Activated CD4-positive, alpha-beta T cell treated with anti-CD3 and anti-CD28 coated beads for 1 hour (primary cell): ENCODE results near the gene ECE2.

Experiments
- DNase-seq: peaks from one replicate; pipeline ENCODE4 v3.0.0-alpha.2; 2020

The ECE2 gene

DNA sequence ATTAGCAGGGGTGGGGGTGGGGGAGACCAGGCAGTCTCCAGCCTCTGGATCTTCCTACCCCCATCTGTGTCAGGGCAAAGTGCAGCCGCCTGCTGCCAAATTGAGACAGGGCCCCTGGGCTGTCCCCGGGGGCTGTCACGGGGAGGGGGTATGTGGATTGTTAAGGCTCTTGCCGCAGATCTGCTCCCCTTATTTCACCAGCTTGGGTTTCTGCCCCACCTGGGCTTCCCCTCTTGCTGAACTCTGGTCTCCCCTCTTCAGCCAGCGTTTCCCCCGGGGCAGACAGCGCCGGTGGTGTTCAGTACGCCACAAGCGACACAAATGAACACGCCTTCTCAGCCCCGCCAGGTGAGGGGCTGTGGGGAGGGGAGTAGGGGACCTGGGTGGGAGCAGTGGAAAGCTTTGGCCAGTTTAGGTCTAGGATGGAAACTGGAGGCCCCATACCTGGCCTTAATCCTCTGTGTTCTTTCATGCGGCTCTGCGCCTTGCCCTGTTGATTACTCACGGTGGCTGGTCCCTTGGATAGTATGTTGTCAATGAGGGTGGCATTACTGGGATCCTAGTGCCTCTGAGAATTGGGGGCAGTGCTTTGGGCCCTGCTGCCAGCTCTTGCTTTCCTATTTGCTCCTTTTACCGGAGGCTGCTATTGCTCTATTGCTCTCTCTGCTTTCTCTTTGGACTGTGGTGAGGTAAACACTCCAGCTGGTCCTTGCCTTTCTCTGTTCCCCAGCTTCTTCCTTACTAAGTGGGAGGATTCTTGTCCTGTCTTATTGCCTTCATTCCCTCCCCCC, 40.2 kb downstream of the ECE2 start:
- DNase-seq: no peak

DNA sequence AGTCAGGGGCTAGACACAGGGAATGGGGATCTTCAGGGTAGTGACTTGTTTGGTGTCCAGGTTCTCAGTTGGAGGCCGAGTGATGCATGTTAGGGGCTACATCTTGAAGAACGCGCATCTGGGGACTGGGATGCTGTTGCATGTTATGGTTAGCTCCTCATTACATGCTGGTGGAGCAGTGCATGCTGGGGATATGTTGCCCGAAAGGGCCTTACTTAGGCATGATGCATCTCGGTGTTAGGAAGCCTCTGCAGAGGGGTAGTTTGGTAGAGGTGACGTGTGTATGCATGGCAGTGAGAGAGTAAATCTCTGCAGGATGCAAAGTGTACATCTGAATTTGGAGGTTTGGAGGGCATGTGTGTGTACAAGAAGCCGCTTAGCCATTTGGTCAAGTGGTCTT, 41.0 kb downstream of the ECE2 start:
- DNase-seq: no peak

DNA sequence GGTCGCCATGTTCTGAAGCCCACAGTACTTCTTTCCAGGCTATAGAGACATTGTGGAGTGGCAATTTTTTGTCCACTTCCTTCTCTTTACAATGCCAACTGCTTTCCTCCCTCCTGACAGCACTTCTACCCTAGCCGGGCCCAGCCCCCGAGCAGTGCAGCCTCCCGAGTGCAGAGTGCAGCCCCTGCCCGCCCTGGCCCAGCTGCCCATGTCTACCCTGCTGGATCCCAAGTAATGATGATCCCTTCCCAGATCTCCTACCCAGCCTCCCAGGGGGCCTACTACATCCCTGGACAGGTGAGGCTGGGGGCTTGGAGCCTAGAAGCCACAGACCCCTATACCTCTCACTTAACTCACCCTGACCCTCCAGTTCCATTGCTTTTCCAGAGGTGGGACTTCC, 41.4 kb downstream of the ECE2 start:
- no peak for DNase-seq

DNA sequence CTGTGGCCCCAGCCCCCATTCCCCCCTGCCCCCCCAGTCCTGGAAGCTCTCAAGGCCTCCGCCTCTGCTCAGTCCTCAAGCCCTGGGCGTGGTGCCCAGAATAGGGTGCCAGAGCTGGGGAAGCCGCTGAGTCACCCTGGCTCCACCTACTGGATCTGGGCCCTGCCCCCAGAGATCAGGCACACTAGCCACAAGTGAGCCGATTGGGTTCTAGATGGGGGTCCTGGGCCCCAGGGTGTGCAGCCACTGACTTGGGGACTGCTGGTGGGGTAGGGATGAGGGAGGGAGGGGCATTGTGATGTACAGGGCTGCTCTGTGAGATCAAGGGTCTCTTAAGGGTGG, 44.3 kb downstream of the ECE2 start:
- DNase-seq: peak; percentile 33

DNA sequence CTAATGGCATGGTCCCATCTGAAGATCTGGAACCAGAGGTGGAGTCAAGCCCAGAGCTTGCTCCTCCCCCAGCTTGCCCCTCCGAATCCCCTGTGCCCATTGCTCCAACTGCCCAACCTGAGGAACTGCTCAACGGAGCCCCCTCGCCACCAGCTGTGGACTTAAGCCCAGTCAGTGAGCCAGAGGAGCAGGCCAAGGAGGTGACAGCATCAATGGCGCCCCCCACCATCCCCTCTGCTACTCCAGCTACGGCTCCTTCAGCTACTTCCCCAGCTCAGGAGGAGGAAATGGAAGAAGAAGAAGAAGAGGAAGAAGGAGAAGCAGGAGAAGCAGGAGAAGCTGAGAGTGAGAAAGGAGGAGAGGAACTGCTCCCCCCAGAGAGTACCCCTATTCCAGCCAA, 45.8 kb downstream of the ECE2 start:
- DNase-seq: no peak

DNA sequence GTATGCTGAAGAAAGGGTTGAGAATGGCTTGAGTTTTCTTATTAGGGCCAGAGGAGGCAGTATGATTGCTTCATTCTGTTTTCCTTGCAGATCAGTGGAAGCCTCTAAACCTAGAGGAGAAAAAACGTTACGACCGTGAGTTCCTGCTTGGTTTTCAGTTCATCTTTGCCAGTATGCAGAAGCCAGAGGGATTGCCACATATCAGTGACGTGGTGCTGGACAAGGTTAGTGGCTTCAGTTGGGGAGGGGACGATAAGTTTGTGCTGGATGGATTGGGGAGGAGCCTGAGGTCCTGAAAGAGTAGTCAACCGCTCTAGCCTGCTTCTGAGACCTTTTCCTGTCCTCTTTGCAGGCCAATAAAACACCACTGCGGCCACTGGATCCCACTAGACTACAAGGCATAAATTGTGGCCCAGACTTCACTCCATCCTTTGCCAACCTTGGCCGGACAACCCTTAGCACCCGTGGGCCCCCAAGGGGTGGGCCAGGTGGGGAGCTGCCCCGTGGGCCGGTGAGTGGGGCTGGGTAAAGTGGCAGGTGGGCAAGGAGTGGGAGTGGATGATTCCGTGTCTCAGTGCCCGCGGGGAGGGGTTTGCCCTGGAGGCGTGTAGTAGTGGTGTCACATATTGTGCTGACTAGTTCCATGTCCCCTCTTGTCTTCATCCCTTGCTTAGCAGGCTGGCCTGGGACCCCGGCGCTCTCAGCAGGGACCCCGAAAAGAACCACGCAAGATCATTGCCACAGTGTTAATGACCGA, 47.1 kb downstream of the ECE2 start:
- DNase-seq: no peak

DNA sequence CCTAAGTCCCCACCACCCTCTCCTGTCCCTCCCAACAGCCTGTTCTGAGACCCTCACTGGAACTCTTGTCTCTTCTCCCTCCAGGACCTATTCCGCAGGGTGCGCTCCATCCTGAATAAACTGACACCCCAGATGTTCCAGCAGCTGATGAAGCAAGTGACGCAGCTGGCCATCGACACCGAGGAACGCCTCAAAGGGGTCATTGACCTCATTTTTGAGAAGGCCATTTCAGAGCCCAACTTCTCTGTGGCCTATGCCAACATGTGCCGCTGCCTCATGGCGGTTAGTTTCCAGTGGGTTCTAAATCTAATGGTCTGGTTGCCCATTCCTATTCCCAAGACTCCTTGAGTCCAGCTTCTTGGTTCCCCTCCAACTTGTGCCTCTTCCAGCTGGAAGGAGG, 47.9 kb downstream of the ECE2 start:
- DNase-seq: no peak

DNA sequence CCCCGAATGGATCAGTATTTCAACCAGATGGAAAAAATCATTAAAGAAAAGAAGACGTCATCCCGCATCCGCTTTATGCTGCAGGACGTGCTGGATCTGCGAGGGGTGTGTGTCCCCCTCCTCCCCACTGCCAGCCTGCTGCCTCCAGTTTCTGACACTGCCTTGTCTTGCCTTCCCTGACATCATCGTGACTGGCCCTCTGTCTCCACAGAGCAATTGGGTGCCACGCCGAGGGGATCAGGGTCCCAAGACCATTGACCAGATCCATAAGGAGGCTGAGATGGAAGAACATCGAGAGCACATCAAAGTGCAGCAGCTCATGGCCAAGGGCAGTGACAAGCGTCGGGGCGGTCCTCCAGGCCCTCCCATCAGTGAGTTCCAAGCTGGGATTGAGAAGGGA, 49.4 kb downstream of the ECE2 start:
- DNase-seq: no peak

DNA sequence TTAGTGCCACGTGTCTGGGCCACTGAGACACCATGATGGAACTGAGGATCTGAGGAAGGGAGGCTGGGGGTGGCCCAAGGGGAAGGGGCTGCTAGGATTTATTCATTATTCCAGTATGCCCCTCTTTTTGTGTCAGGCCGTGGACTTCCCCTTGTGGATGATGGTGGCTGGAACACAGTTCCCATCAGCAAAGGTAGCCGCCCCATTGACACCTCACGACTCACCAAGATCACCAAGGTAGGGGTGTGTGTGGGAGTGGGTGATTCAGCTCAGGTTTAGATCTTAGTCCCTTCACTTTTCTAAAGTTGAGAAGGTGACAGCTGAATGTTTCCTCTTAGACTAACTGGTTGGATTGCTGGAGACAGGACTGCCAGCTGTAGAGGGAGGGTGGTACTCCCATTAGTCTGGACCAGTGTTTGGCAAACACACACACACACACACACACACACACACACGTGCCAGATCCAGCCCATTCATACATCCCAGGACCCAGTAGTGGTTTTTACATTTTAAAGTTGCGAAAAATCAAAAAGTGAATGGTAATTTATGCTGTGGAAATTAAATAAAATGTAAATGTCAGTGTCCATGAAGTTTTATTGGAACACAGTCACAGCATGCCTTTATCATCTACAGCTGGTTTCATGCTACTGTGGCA, 50.0 kb downstream of the ECE2 start:
- no peak for DNase-seq

DNA sequence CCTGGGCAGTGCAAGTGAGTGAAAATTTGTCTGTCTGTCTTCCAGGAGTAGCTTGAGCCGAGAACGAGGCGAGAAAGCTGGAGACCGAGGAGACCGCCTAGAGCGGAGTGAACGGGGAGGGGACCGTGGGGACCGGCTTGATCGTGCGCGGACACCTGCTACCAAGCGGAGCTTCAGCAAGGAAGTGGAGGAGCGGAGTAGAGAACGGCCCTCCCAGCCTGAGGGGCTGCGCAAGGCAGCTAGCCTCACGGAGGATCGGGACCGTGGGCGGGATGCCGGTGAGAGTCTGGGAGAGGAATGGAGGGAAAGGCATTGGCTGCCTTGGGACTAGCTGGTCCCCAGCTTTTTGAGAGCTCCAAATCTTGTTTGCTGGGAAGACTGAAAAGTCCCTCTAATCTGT, 51.3 kb downstream of the ECE2 start:
- DNase-seq: no peak

DNA sequence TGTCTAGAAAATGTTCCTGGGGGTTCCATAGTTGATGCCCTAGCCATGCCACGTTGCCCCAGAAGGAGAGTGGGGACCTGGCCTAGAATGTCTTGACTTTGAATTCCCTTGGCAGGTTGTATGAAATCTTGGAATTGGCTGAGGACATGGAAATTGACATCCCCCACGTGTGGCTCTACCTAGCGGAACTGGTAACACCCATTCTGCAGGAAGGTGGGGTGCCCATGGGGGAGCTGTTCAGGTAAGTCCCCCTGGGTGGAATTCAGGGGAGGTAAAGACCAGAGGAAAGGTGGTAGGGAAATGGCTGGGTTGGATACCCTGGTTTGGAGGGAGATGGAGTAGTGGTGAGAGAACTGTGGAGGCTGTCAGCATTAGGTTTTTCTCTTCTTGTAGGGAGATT, 52.7 kb downstream of the ECE2 start:
- DNase-seq: no peak

DNA sequence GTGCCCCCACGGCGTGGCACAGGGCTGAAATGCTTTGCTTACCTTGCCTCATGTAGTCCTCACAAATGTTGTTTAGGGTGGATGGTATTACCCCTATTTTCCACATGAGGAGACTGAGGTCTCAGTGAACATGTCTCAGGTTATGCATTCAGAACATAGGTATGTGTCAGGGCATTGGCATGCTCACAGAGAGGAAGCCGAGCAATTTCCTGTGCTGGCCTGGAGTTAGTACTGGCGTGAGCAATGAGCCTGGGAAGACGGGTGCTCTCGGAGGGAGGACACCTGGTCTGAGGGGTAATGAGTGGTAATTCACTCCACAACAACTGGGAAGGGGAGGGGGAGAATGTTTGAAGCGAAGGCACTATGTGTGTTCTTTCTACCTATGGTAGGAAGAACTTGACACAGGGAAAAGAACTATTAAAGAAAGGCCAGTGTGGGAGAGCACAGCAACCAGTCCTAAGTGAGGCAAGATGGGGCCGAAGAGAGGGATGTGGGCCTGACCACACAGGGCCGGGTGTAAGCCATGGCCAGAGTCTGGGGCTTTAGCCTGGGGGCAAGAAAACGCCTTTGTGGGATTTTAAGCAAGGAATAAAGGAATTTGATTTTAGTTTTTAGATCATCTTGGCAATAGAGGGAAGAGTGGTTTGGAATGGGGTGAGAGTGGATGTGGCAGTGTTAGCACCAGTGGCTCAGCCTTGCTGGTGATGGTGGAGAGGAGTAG, 56.7 kb downstream of the ECE2 start:
- DNase-seq: no peak

DNA sequence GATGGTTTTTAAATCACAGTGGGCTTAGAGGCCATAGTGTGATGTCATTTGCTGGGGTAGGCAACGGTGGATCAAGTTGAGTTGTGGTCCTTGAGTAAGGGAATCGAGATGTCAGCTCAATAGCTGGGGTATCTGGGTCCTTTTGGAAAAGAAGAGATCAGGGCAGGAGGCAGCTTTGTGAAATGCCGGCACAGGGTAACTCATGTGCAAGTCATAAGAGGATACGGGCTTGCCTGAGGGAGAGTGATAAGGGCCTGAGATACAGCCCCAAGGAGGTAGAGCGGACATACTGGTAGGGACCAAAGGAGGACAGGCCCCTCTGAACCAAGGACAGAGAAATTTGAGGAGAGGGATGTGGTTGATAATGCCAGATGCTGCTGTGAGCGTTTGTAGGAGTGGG, 57.4 kb downstream of the ECE2 start:
- DNase-seq: no peak

DNA sequence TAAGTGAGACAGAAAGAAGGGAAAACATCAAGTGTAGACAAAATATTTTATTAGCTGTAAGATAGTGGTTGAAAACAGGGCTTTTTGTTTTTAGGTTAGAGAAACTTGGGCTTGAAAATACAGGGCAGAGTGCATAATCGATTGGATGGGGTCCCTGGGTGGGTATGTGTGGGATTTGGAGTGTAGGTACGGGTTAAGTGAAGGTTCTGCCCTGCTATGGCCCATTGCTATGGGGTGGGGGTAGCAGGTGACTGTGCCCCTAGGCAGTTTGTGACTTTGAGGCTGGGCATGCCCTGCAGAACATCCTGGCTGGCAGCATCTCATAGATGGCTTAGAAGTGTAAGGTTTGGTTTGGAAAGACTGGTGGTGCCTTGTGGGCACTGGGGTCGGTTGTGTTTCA, 57.9 kb downstream of the ECE2 start:
- DNase-seq: no peak

DNA sequence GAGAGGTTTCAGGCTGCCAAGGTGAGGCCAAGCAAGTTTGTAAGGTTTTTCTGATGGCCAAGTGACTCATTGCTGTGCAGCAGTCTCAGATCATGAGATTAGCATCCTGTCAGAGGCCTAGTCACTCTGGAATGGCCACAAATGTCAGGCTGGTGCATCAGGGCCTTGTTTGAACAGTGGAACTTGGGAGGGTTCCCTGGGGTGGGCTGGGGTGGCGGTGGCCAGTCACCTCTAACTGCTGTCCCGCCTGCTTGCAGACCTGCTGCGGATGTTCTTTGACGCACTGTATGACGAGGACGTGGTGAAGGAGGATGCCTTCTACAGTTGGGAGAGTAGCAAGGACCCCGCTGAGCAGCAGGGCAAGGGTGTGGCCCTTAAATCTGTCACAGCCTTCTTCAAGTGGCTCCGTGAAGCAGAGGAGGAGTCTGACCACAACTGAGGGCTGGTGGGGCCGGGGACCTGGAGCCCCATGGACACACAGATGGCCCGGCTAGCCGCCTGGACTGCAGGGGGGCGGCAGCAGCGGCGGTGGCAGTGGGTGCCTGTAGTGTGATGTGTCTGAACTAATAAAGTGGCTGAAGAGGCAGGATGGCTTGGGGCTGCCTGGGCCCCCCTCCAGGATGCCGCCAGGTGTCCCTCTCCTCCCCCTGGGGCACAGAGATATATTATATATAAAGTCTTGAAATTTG, 58.8 kb downstream of the ECE2 start:
- no peak for DNase-seq

DNA sequence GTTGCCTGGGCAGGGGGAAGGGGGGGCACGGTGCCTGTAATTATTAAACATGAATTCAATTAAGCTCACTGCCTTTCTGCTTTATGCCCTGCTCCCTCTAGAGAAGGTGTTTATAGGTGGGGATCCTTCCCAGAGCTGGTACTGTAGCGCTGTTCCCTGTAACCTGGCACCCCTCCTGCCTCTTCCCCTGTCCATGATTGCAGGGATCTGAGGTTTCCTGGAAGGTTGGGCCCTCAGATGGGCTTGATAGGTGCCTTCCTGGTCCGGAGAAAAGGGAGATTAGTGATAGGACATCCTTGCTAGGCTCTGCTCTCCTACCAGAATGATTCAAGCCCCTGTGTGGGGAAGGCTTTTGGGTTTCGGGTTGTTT, 59.5 kb downstream of the ECE2 start:
- DNase-seq: no peak

DNA sequence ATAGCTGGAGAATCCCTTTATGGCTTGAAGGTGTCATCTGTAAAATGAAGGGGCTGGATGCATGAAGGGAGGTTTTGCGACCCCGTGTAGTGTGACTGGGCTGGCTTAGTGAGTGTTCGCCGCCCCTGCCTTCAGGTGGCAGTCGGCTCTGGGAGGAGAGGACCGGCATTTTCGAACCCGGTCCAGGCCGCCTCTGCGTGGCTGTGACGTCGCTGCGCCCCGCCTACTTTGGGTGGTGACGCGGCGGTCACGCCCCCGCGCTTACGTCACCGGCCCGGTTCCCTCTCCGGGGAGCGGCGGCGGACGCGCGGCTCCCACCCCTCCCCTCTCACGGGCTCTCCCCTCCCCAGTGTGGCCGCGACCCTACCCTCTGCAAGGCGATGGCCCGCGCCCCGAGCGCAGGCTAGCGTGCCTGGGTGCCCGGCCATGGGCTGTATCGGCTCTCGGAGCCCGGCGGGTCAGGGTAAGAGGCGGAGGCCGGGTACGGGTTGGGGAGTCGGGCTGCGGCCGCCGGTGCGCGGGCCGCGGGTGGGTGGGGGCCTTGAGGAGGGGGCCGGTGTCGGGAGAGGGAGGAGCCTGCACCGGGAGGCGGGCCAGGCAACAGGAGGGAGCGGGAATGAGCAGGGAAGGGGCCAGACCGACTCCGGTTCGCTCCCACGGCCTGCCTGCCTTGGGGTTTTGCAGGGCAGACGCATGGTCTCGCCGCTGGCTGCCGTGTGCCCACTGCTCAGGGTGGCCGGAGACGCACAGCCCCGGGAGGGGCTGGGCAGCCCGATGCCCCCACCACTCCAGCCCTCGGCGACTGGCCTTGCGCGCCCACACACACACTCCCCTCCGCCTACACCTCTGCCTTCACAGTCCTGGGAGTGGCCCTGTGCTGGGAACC, 60.1 kb downstream of the ECE2 start:
- peak; percentile 82 for DNase-seq

DNA sequence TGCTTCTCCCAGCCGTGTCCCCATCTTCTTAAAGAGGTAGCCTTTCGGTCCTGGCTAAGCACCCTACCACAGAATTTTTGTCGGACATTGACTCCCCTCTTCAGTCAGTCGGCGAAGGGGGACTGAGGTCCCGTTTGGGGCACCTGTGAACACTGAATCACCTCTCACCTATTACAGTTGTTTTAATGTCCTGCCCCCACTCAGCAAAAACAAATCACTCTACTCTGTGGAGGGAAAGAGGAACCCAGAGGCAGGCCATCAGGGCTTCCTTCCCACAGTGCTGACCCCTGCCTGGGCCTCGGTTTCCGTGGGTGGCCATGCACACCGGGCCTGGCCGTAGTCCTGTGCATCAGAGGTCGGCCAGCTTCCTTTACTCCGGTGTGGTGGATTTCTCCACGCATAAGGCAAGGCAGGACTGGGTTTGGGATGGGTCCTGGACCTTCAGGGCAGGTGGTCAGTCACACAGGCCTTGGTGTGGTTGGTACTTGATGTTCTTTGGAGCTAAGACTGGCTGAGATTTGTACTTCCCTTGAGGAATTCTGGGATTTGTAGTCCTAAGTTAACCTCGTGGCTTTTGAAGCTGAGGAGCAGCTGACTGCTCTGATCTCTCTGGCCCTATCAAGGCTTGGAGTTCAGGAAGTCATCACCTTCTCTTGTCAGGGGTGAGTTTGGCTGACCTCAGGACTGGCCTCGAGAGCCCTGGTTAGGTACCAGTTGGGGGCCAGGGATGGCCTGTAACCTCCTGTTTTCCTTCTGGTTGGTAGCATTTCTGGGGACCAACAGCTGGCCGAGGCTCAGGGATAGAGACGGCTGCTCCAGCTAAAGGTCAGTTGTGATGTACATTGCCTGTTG, 61.0 kb downstream of the ECE2 start:
- no peak for DNase-seq

DNA sequence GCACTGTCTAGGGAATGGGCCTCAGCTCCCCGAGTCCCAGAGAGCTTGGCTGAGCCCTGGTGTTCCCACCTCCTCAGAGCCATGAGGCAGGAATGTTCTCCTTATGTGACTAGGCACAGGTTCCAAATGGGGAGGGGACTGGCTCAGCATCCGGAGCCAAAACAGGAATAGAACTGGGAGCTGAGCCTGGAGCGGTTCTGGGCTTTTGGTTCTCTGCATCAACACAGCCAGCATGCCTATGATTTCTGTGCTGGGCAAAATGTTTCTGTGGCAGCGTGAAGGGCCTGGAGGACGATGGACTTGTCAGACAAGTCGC, 61.5 kb downstream of the ECE2 start, which contains the start of gene FAM131A:
FAM131A (plus strand) TSS at position 202 of the 316 bp plus-strand sequence; CDS start at position 233, 31 bp downstream.
- no peak for DNase-seq

DNA sequence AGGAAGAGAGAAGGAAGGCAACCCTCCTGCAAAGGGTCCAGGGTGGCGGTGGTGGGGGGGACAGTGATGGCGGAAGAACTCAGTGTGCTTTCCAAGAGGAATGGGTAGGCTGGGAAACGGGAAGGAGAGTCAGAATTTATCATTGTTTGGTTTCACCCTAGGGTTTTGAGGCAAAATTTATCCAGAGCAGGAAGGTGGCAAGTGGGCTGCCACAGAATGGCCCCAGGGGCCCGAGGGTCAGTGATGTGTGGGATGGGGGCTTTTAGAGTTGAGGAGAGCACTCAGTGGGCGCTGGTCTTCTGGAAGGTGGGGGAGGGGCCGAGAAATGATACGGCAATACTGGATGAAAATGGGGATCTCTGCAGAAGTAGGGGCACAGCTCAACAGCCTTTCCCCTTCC, 62.2 kb downstream of the ECE2 start:
- DNase-seq: no peak

DNA sequence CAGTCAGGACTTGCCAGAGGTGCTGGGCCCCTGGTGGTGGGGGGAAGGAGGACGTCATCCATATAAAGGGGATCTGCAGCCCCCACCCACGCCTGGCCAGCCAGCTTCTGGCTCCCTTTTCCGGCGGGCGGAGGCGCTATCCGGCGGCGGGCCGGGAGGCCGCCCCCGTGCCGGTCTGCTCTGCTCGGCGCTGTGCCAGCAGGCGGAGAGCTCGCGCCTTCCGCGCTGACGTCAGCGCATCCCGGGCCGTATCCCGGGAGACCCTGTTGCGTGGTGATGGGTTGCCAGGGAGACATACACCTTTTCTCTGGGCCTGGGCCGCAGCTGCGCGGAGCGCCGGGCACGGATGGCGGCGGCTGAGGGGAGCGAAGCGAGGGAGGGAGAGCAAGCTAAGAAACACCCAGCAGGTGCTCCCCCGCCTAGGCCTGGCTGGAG, 62.7 kb downstream of the ECE2 start:
- no peak for DNase-seq
